BJ (cell line): ENCODE measurements around the gene SMPD1. TPM values are rescaled to one million over a fixed set of nuclear protein-coding genes. Genes with fewer than 3 reads are reported as not detected.

Experiments
- CTCF ChIA-PET: fragments of 350-600 bp; formaldehyde crosslinking; extraction: SDS; loops from one replicate; lab custom pipeline; 2021; ENCODE audit warnings: antibody characterized with exemption, inconsistent platforms; lab: Yijun Ruan, JAX
- POLR2A ChIA-PET: fragments of 300-600 bp; sonication (Branson Sonifier 250); formaldehyde crosslinking; extraction: SDS; loops from one replicate; lab custom pipeline; 2021; ENCODE audit warnings: antibody characterized with exemption; lab: Charles Lee
- DNase-seq: peaks from one replicate; pipeline ENCODE4 v3.0.0-alpha.2; 2011; ENCODE audit warnings: low read depth
- H3K27me3 ChIP-seq: 2 replicates; pipeline ENCODE4 v1.6.0; 2011; ENCODE audit warnings: low read length; ENCODE audit not compliant: control insufficient read depth, insufficient read depth
- H3K36me3 ChIP-seq: 2 replicates; pipeline ENCODE4 v1.5.1; 2011; ENCODE audit warnings: low read length; ENCODE audit not compliant: control insufficient read depth, insufficient read depth
- H3K4me3 ChIP-seq: 2 replicates; pipeline ENCODE4 v1.5.1; 2011; ENCODE audit warnings: low read depth, mild to moderate bottlenecking, control low read depth, low read length
- CTCF ChIP-seq: IDR thresholded peaks from 2 replicates; pipeline ENCODE4 v1.5.1; 2011; ENCODE audit warnings: low read depth, mild to moderate bottlenecking, control low read depth, inconsistent platforms, low read length, moderate library complexity; ENCODE audit not compliant: insufficient read depth
- polyA plus RNA-seq: library from polyadenylated mRNA; depleted of rRNA; stranded (reverse); fragments of >200 nt; gene quantifications from 2 replicates; pipeline ENCODE4 v1.2.3, GENCODE V29; 2011

The SMPD1 gene
- polyA plus RNA-seq, 1 experiment: 118 TPM

DNA sequence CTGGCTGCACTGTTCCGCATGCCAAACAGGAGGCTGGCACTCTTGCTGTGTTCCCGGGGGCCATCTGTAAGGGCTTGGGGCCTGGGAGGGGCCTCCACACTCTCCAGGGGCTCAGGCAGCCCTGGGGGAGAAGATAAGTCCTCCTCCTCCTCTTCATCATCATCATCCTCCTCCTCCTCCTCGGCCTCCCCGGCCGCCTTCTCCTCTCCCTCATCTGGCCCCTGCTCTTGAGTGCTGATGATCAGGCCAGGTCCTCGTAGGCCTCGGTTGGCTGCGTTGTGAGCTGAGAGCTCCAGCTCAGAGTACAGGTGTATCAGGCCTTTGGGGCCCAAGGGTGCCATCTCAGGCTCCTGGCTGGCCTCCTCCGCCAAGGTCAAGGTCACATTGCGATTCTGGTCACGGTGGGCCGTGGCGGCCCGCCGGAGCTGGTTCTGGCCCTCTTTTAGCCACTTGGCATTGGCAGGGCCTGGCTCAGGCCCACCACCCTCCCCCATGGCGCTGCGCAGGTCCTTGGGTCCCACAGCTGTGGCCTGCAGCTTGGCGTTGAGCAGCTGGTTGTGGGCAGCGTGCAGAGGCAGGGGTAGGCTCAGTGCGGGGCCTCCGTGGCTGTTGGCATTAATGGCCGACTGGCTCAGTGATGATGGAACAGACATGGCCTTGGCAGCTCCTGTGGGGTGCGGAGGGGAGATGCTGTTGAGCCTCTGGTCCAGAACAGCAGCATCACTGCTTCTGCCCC is 20.6 kb downstream of the SMPD1 start:
- Histone ChIP-seq H3K36me3 (peaks cover 3% of the 10 kb centered on the region), H3K4me3 (no peak overlapping the region), H3K27me3 (no peaks in the 10 kb centered on the region)
- POLR2A ChIA-PET: no interaction called here
- TF ChIP-seq CTCF: no peak
- CTCF ChIA-PET: interaction anchor here (1.3 kb wide), 2 partner anchors 32 kb away, joined by 3 to 4 read pairs; no protein-coding TSS in a partner anchor
- DNase-seq: no peak

- POLR2A ChIA-PET: no interaction called here
- no peak for TF ChIP-seq CTCF
These were observed 21.3 kb downstream of the SMPD1 start for GRCh38 chr11:6411594-6412031.

GRCh38 chr11:6413791-6414201 is 23.5 kb downstream of the SMPD1 start:
- no peak for TF ChIP-seq CTCF
- peaks cover 3% of the 10 kb centered on the region; the same call in 1 of the 2 replicates for H3K36me3 ChIP-seq
- H3K27me3 ChIP-seq: no peaks in the 10 kb centered on the region
- no peak for DNase-seq
- no peak overlapping the region for H3K4me3 ChIP-seq
- POLR2A ChIA-PET: interaction anchor here (1.0 kb wide), 1 partner anchor 24 kb away, joined by 3 read pairs; the partner anchor contains the start of gene SMPD1
- CTCF ChIA-PET: no interaction called here

More at GRCh38 chr11:6411594-6412031, 21.3 kb downstream of the SMPD1 start:
- CTCF ChIA-PET: no interaction called here
- no peaks in the 10 kb centered on the region for H3K27me3 ChIP-seq
- peaks cover 3% of the 10 kb centered on the region for H3K36me3 ChIP-seq
- no peak overlapping the region for H3K4me3 ChIP-seq
- DNase-seq: no peak

DNA sequence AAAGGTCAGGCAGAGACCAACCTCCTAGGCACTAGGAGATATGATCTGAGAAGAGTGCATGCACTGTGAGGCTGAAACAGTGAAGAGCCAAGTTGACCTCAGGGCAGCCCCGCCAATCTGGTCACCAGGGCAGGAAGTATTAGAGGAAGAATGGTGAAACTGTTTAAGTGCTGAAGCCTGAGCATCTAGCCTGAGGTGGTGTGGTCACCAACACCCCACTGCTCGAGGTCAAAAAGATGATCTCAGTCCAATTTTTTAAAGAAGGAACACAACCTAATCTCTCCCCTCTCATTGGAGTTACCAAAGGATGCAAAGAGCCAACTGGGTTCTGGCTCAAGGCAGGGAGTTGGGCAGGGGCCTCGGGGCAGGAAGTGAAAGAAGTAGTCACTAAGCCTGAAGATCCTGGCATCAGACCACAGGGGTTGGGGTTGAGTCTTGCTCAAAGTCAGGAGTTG is 24.6 kb downstream of the SMPD1 start:
- TF ChIP-seq CTCF: no peak
- ChIA-PET POLR2A (no interaction called here), CTCF (no interaction called here)
- Histone ChIP-seq H3K27me3 (no peaks in the 10 kb centered on the region), H3K4me3 (no peak overlapping the region), H3K36me3 (peaks cover 3% of the 10 kb centered on the region; the same call in 1 of the 2 replicates)
- DNase-seq: no peak

GRCh38 chr11:6415797-6416196 is 25.5 kb downstream of the SMPD1 start:
- Histone ChIP-seq H3K27me3 (no peaks in the 10 kb centered on the region), H3K36me3 (peaks cover 3% of the 10 kb centered on the region; the same call in 1 of the 2 replicates), H3K4me3 (no peak overlapping the region)
- DNase-seq: no peak
- POLR2A ChIA-PET: interaction anchor here (0.7 kb wide), 1 partner anchor 13 kb away, joined by 3 read pairs; no protein-coding TSS in a partner anchor
- CTCF ChIA-PET: no interaction called here
- no peak for TF ChIP-seq CTCF
